NCI-H748 (cell line): ENCODE data around the gene DCDC2.
"Not testable (repeated sequence)": the region's sequence is repeated elsewhere in the genome, so short reads cannot be mapped to it uniquely, and the experiment has no call there.

Source experiments
- DNase-seq: peaks from one replicate; lab custom pipeline; 2025; ENCODE audit not compliant: unreplicated experiment; lab: John Stamatoyannopoulos, UW

Gene DCDC2

GRCh38 chr6:24381476-24382219, 23.8 kb upstream of the DCDC2 start:
- DNase-seq, result no peak

GRCh38 chr6:24378473-24379097, 20.7 kb upstream of the DCDC2 start:
- DNase-seq, result no peak

- DNase-seq, result no peak
Measured at GRCh38 chr6:24376871-24377270, 19.0 kb upstream of the DCDC2 start.

GRCh38 chr6:24374612-24375011, 16.8 kb upstream of the DCDC2 start:
- no peak for DNase-seq

- not testable (repeated sequence) for DNase-seq
Measured at GRCh38 chr6:24365103-24365633, 7.3 kb upstream of the DCDC2 start.

- not testable (repeated sequence) for DNase-seq
Measured at GRCh38 chr6:24362363-24362762, 4.5 kb upstream of the DCDC2 start.

- DNase-seq, result peak; percentile 100
Measured at GRCh38 chr6:24359640-24360454, 2.0 kb upstream of the DCDC2 start.

GRCh38 chr6:24358219-24358821, 461 bp upstream of the DCDC2 start:
- DNase-seq, result peak; percentile 50

GRCh38 chr6:24356310-24356973, 1.4 kb downstream of the DCDC2 start:
- DNase-seq, result peak; percentile 36

- no peak for DNase-seq
Measured at GRCh38 chr6:24355393-24355792, 2.5 kb downstream of the DCDC2 start.

GRCh38 chr6:24353861-24354260, 4.0 kb downstream of the DCDC2 start:
- peak; percentile 50 for DNase-seq

GRCh38 chr6:24352434-24352833, 5.4 kb downstream of the DCDC2 start:
- no peak for DNase-seq

- DNase-seq, result no peak
Measured at GRCh38 chr6:24344976-24345375, 12.9 kb downstream of the DCDC2 start.

GRCh38 chr6:24340998-24341938, 16.6 kb downstream of the DCDC2 start:
- DNase-seq, result no peak

- DNase-seq, result no peak
Measured at GRCh38 chr6:24339932-24340331, 17.9 kb downstream of the DCDC2 start.

GRCh38 chr6:24334285-24334684, 23.6 kb downstream of the DCDC2 start:
- no peak for DNase-seq

- no peak for DNase-seq
Measured at GRCh38 chr6:24332317-24332716, 25.5 kb downstream of the DCDC2 start.

- DNase-seq, result peak; percentile 82
Measured at GRCh38 chr6:24330137-24330732, 27.6 kb downstream of the DCDC2 start.

GRCh38 chr6:24329451-24329850, 28.4 kb downstream of the DCDC2 start:
- no peak for DNase-seq
